H1 (cell line): Measurements from ENCODE around the gene TMEM181. TPM values are rescaled to one million over a fixed set of nuclear protein-coding genes. Genes with fewer than 3 reads are reported as not detected.

Source experiments
- CTCF ChIA-PET: fragments of 300-600 bp; sonication (Branson Sonifier 250); formaldehyde crosslinking; loops from one replicate; lab custom pipeline; 2021; ENCODE audit not compliant: partially characterized antibody; lab: Charles Lee
- POLR2A ChIA-PET: fragments of 300-600 bp; sonication (Branson Sonifier 250); formaldehyde crosslinking; loops from one replicate; lab custom pipeline; 2021; ENCODE audit warnings: inconsistent platforms; ENCODE audit not compliant: partially characterized antibody; lab: Charles Lee
- DNase-seq, 2 experiments: peaks; one replicate each; pipeline versions ENCODE4 v3.0.0 to v3.0.0-alpha.2; 2010 to 2022; ENCODE audit warnings: low spot score in 2 of 2, low read depth in 1 of 2, mixed read lengths in 1 of 2
- FAIRE-seq: peaks from 2 replicates; lab custom pipeline; 2011; peaks lifted over from hg19 to GRCh38; lab: Jason Lieb, UNC
- H2AFZ ChIP-seq: 2 replicates; pipeline ENCODE4 v1.8.1; 2012; ENCODE audit warnings: low read length, inconsistent platforms
- H2AK5ac ChIP-seq: 2 replicates; pipeline ENCODE4 v1.6.1; 2013; ENCODE audit warnings: low read depth, low read length
- H2BK120ac ChIP-seq: replicated peaks from 2 replicates; pipeline ENCODE3; 2013; ENCODE audit warnings: low read depth, low read length, inconsistent platforms
- H2BK12ac ChIP-seq: 2 replicates; pipeline ENCODE4 v1.6.1; 2013; ENCODE audit warnings: low read depth, low read length
- H2BK15ac ChIP-seq: 2 replicates; pipeline ENCODE4 v1.6.1; 2013; ENCODE audit warnings: low read length
- H2BK20ac ChIP-seq: 2 replicates; pipeline ENCODE4 v1.6.1; 2013; ENCODE audit warnings: low read length
- H2BK5ac ChIP-seq: 2 replicates; pipeline ENCODE4 v1.6.1; 2013; ENCODE audit warnings: low read depth, low read length
- H3K14ac ChIP-seq: 2 replicates; pipeline ENCODE4 v1.6.1; 2013; ENCODE audit warnings: inconsistent platforms; ENCODE audit not compliant: insufficient read length
- H3K18ac ChIP-seq: 2 replicates; pipeline ENCODE4 v1.6.1; 2013; ENCODE audit warnings: low read length; ENCODE audit errors: extremely low read depth
- H3K23ac ChIP-seq: 2 replicates; pipeline ENCODE4 v1.6.1; 2013; ENCODE audit warnings: inconsistent platforms; ENCODE audit not compliant: insufficient read length
- H3K23me2 ChIP-seq: 2 replicates; pipeline ENCODE4 v1.6.1; 2013; ENCODE audit warnings: low read depth, low read length
- H3K27ac ChIP-seq: 2 replicates; pipeline ENCODE4 v1.6.1; 2011; ENCODE audit warnings: low read depth, low read length, inconsistent platforms
- H3K27me3 ChIP-seq, 4 experiments: replicated peaks in 1 of 4; 1 replicate in 1 of 4; 2 replicates in 3 of 4; pipeline versions ENCODE4 v1.6.1 to v1.8.1; 2011 to 2013; ENCODE audit warnings: low read length in 3 of 4, mild to moderate bottlenecking in 3 of 4, inconsistent platforms in 2 of 4, mixed read lengths in 2 of 4, moderate library complexity in 1 of 4; ENCODE audit not compliant: control insufficient read depth in 3 of 4, insufficient read depth in 3 of 4; ENCODE audit errors: extremely low read depth in 1 of 4
- H3K36me3 ChIP-seq, 4 experiments: 2 replicates each; pipeline versions ENCODE4 v1.6.1 to v1.8.1; 2011 to 2013; ENCODE audit warnings: mild to moderate bottlenecking in 4 of 4, low read length in 3 of 4, moderate library complexity in 2 of 4, control low read depth in 1 of 4, inconsistent platforms in 1 of 4; ENCODE audit not compliant: insufficient read depth in 4 of 4, control insufficient read depth in 2 of 4
- H3K4ac ChIP-seq: replicated peaks from 2 replicates; pipeline ENCODE3; 2013; ENCODE audit warnings: low read length, low read depth, mixed read lengths, inconsistent platforms; ENCODE audit not compliant: insufficient read length
- H3K4me1 ChIP-seq, 4 experiments: replicated peaks in 1 of 4; 1 replicate in 1 of 4; 2 replicates in 3 of 4; pipeline versions ENCODE4 v1.6.1 to v1.8.1; 2011 to 2013; ENCODE audit warnings: low read length in 3 of 4, inconsistent platforms in 2 of 4, mixed read lengths in 1 of 4; ENCODE audit not compliant: insufficient read depth in 4 of 4, control insufficient read depth in 3 of 4
- H3K4me2 ChIP-seq, 2 experiments: 2 replicates each; pipeline versions ENCODE4 v1.6.1 to v1.8.1; 2011 to 2013; ENCODE audit warnings: low read depth in 2 of 2, low read length in 2 of 2, control low read depth in 1 of 2, inconsistent platforms in 1 of 2, mild to moderate bottlenecking in 1 of 2; ENCODE audit not compliant: insufficient read depth in 1 of 2
- H3K4me3 ChIP-seq, 4 experiments: fragments of 200-600, 300-600 bp in 1 of 4; sonication (generic), shearing (Covaris generic), sonication (Bioruptor Twin) in 1 of 4; 2 replicates each; pipeline versions ENCODE4 v1.5.1 to v1.8.1; 2011 to 2016; ENCODE audit warnings: low read length in 4 of 4, low read depth in 3 of 4, control low read depth in 2 of 4, inconsistent platforms in 2 of 4, mild to moderate bottlenecking in 2 of 4, mixed read lengths in 1 of 4, moderate library complexity in 1 of 4; ENCODE audit not compliant: insufficient read depth in 2 of 4; ENCODE audit errors: extremely low read depth in 1 of 4
- H3K56ac ChIP-seq: replicated peaks from 2 replicates; pipeline ENCODE3; 2013; ENCODE audit warnings: low read depth, mild to moderate bottlenecking, mixed read lengths, low read length, inconsistent platforms; ENCODE audit not compliant: insufficient read length
- H3K79me1 ChIP-seq: 2 replicates; pipeline ENCODE4 v1.6.1; 2013; ENCODE audit warnings: low read depth, low read length, control low read depth
- H3K79me2 ChIP-seq, 2 experiments: 2 replicates each; pipeline versions ENCODE4 v1.6.1 to v1.8.1; 2012 to 2013; ENCODE audit warnings: low read length in 2 of 2, mild to moderate bottlenecking in 2 of 2, inconsistent platforms in 1 of 2; ENCODE audit not compliant: insufficient read depth in 2 of 2, control insufficient read depth in 1 of 2
- H3K9ac ChIP-seq, 4 experiments: replicated peaks in 1 of 4; 1 replicate in 1 of 4; 2 replicates in 3 of 4; pipeline versions ENCODE4 v1.6.1 to v1.8.1; 2011 to 2013; ENCODE audit warnings: low read depth in 3 of 4, low read length in 3 of 4, control low read depth in 2 of 4, mild to moderate bottlenecking in 2 of 4, moderate library complexity in 2 of 4, inconsistent platforms in 1 of 4; ENCODE audit errors: extremely low read depth in 1 of 4
- H3K9me3 ChIP-seq, 2 experiments: 2 replicates each; pipeline versions ENCODE4 v1.6.1 to v1.8.1; 2012 to 2013; ENCODE audit warnings: mild to moderate bottlenecking in 2 of 2, moderate library complexity in 2 of 2, control low read depth in 1 of 2, inconsistent platforms in 1 of 2, low read depth in 1 of 2, low read length in 1 of 2, mixed read lengths in 1 of 2; ENCODE audit not compliant: insufficient read depth in 2 of 2
- H4K20me1 ChIP-seq, 2 experiments: replicated peaks in 1 of 2; 2 replicates each; pipeline versions ENCODE3 to v1.8.1; 2011 to 2013; ENCODE audit warnings: inconsistent platforms in 2 of 2, low read length in 2 of 2, mild to moderate bottlenecking in 1 of 2; ENCODE audit not compliant: insufficient read depth in 2 of 2, control insufficient read depth in 1 of 2
- H4K5ac ChIP-seq: 2 replicates; pipeline ENCODE4 v1.6.1; 2013; ENCODE audit warnings: low read length, low read depth, mixed read lengths, inconsistent platforms; ENCODE audit not compliant: insufficient read length
- H4K8ac ChIP-seq: 2 replicates; pipeline ENCODE4 v1.8.0; 2013; ENCODE audit warnings: mild to moderate bottlenecking, moderate library complexity, low read length, inconsistent platforms; ENCODE audit not compliant: insufficient read depth; ENCODE audit errors: extremely low read depth
- H4K91ac ChIP-seq: replicated peaks from 2 replicates; pipeline ENCODE3; 2013; ENCODE audit warnings: low read length, mixed read lengths, inconsistent platforms; ENCODE audit not compliant: insufficient read length
- CTCF ChIP-seq, 3 experiments: IDR thresholded peaks; 1 replicate in 2 of 3; 2 replicates in 1 of 3; pipeline versions ENCODE4 v1.5.1 to v1.6.1; 2011; ENCODE audit warnings: low read length in 3 of 3, mild to moderate bottlenecking in 3 of 3, inconsistent platforms in 2 of 3, low read depth in 1 of 3, moderate library complexity in 1 of 3; ENCODE audit not compliant: insufficient read depth in 1 of 3; ENCODE audit errors: control extremely low read depth in 1 of 3
- GTF2F1 ChIP-seq: IDR thresholded peaks from 2 replicates; pipeline ENCODE4 v1.6.1; 2012; ENCODE audit warnings: low read depth, low read length, improper control_type of control experiment, borderline replicate concordance
- SIX5 ChIP-seq: IDR thresholded peaks from 2 replicates; pipeline ENCODE4 v1.6.1; 2011; ENCODE audit warnings: mild to moderate bottlenecking, low read depth, low read length
- WGBS, 2 experiments: shearing (Covaris generic) in 1 of 2; methylation state at CpG; one replicate each; pipeline versions ENCODE4 v1.1.6 to v1.1.7; 2013 to 2015; ENCODE audit warnings: low lambda C conversion rate in 2 of 2, mixed read lengths in 2 of 2, inconsistent platforms in 1 of 2, low coverage in 1 of 2, missing lambda C conversion rate in 1 of 2; ENCODE audit not compliant: insufficient replicate concordance in 2 of 2, insufficient coverage in 1 of 2, insufficient read length in 1 of 2; ENCODE audit errors: extremely low coverage in 1 of 2, missing lambda C conversion rate in 1 of 2; 5-methylcytosine and 5-hydroxymethylcytosine counted together
- polyA plus RNA-seq, 7 experiments: library from polyadenylated mRNA; depleted of rRNA in 3 of 7; stranded (reverse) in 5 of 7; unstranded in 2 of 7; fragments of >200 nt in 5 of 7; fragments of 200-250 nt in 2 of 7; gene quantifications; 1 replicate in 5 of 7; 2 replicates in 1 of 7; 4 replicates in 1 of 7; pipeline versions ENCODE4 v1.2.1 to v1.2.3, GENCODE V29; 2011 to 2013; ENCODE audit warnings: missing spikeins in 2 of 7, mixed read lengths in 2 of 7
- total RNA-seq: library from RNA; stranded (reverse); fragmentation: NEBNext Ultra II Directional; extraction: Animal tissue kit (Norgen Biotek cat#: 25700); gene quantifications from 2 replicates; pipeline ENCODE4 v1.2.1, GENCODE V29; 2021

The TMEM181 gene
- total and polyA plus RNA-seq, 2 of the 8 experiments (the other 6 are each of a cell fraction or from before 2014, with no cell fraction given): 8.6 to 19.0 TPM

DNA sequence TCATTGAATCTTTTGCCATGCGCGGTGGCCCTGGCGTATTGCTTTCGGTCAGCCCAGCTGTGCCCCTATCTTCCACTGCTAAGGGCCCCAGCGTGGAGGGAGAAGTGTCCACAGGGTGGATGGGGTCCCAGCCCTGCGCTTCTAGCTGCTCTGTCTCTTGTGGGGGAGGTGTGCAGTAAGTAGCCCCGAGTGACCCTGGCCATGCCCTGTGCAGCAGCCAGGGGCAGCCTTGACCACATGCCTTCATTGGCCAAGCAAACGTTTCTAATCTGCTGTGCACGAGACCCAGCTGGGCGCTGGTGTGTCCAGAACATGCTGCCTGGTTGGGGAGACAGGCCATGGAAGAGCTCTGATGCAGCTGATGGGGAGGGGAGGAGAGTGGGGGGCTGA, 13.6 kb downstream of the TMEM181 start:
- H3K79me2 ChIP-seq: peaks cover 0 to 68% of the 10 kb centered on the region in 2 experiments; a peak in 3 of 4 replicates
- no peak overlapping the region for H2AK5ac ChIP-seq
- H3K18ac ChIP-seq: no peak overlapping the region
- no peak overlapping the region for H3K4me2 ChIP-seq
- H3K36me3 ChIP-seq: peaks cover 0 to 2% (median 0%) of the 10 kb centered on the region in 4 experiments; a peak in 3 of 8 replicates
- CTCF ChIA-PET: no interaction called here
- H4K5ac ChIP-seq: no peak overlapping the region
- POLR2A ChIA-PET: no interaction called here
- no peak overlapping the region for H3K4ac ChIP-seq
- no peaks in the 10 kb centered on the region for H3K23me2 ChIP-seq
- H2BK12ac ChIP-seq: no peak overlapping the region
- no peak overlapping the region for H3K4me3 ChIP-seq
- H3K4me1 ChIP-seq: peaks cover 0 to 5% (median 5%) of the 10 kb centered on the region in 4 experiments; a peak in 5 of 7 replicates
- TF ChIP-seq SIX5 (no peak), GTF2F1 (no peak), CTCF (IDR thresholded peaks at IDR 0.05; ENCODE audit: control extremely low read depth in 1 of 3, insufficient read depth in 1 of 3, low read depth in 1 of 3, low read length in 3 of 3) (peak in 1 of 3 experiments; percentile 16; a peak in 1 of 4 replicates)
- TF ChIP-seq, all 59 proteins: peak for 1
- 96% methylated on average over 10 of the region's 10 CpGs; no CpG with 5 or more reads in 1 of the 2 experiments for WGBS, 2 experiments
- Histone ChIP-seq H2BK5ac (no peak overlapping the region; the same call in 1 of the 2 replicates), H2AFZ (no peak overlapping the region), H4K8ac (no peak overlapping the region), H4K20me1 (peaks cover 7 to 22% of the 10 kb centered on the region in 2 experiments), H2BK120ac (no peak overlapping the region), H4K91ac (no peak overlapping the region), H2BK20ac (no peak overlapping the region), H3K27ac (no peak overlapping the region), H3K27me3 (no peaks in the 10 kb centered on the region), H3K23ac (no peak overlapping the region), H2BK15ac (no peak overlapping the region), H3K56ac (no peak overlapping the region), H3K9ac (no peak overlapping the region), H3K9me3 (no peaks in the 10 kb centered on the region), H3K14ac (no peak overlapping the region), H3K79me1 (peaks cover 29% of the 10 kb centered on the region)
- no peak for FAIRE-seq
- no peak for DNase-seq
